Prostate gland (tissue), 2 donors: ENCODE measurements around the gene CIAPIN1.

ENCODE experiments used
- CTCF ChIP-seq, 4 experiments: fragments of 200-600 bp in 2 of 4; fragments of 450-650 bp in 2 of 4; sonication (generic) in 2 of 4; IDR thresholded peaks; 1 replicate in 3 of 4; 2 replicates in 1 of 4; pipeline ENCODE4 v1.5.1; 2016 to 2019; ENCODE audit warnings: antibody characterized with exemption in 4 of 4, mild to moderate bottlenecking in 2 of 4, moderate library complexity in 2 of 4
- POLR2A ChIP-seq: fragments of 450-650 bp; IDR thresholded peaks from one replicate; pipeline ENCODE4 v1.6.1; 2016; ENCODE audit warnings: antibody characterized with exemption, mild to moderate bottlenecking
- POLR2AphosphoS5 ChIP-seq: sonication (generic); formaldehyde crosslinking; IDR thresholded peaks from one replicate; pipeline ENCODE4 v1.6.1; 2017; ENCODE audit warnings: antibody characterized with exemption

DNA sequence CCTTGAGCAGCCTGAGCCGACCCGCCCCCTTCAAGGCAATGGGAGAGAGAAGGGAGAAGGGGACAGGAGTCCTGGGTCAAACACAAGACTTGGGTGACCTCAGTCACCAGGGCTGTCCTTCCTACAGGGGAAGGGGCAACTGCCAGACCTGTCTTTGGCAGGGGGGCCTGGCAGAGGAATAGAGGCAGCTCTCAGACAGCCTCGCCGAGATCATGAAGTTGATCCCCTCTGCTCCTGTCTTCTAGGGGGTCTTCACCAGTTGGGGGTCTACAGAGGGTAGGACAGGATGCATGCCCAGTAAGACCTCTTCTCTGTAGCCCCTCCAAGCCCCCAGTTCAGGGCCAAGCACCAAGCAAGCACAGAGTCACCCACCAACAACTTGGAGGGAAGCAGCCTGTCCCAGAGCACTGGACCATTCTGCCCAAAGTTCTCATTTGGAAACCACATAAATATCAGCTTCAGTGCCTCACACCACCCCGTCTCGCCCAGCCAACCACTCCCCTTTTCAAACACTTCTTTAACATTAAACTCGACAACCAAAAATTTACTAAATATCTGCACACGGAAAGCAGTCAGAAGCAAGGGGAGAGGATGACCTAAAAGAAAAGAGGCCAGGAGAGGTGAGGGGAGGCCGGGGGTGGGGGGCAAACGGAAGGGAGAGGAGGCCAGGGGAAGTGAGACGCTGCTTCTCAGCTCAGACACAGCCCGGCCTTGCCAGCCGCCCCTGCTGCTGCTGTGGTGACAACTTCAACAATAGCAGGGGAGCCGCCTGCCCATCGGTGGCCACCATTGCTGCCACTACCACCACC, 31.4 kb upstream of the CIAPIN1 start:
- TF ChIP-seq CTCF (IDR thresholded peaks at IDR 0.05), result no peak
- TF ChIP-seq POLR2A, result no peak
- TF ChIP-seq POLR2AphosphoS5, result no peak
